SU-DHL-6 (cell line): ENCODE measurements around the gene TMEM240.

Source experiments
- H2AFZ ChIP-seq: fragments of 200-600 bp; sonication (generic); 2 replicates; pipeline ENCODE4 v1.6.1; 2014; ENCODE audit warnings: low read depth, mild to moderate bottlenecking, moderate library complexity, mixed read lengths, antibody characterized with exemption, low read length; ENCODE audit not compliant: severe bottlenecking
- H3F3A ChIP-seq: fragments of 200-600 bp; shearing (Covaris generic); 2 replicates; pipeline ENCODE4 v1.6.0; 2016; ENCODE audit warnings: antibody characterized with exemption, mild to moderate bottlenecking; ENCODE audit not compliant: insufficient read depth
- H3K27ac ChIP-seq: fragments of 200-600 bp; sonication (generic); 2 replicates; pipeline ENCODE4 v1.5.1; 2016; ENCODE audit warnings: low read depth, mild to moderate bottlenecking, low read length, moderate library complexity, mixed read lengths
- H3K27me3 ChIP-seq: fragments of 200-600 bp; sonication (generic), shearing (Covaris generic); 2 replicates; pipeline ENCODE4 v1.6.0; 2014; ENCODE audit warnings: mild to moderate bottlenecking, low read length
- H3K36me3 ChIP-seq: fragments of 200-600 bp; sonication (generic); 2 replicates; pipeline ENCODE4 v1.6.1; 2014; ENCODE audit warnings: mild to moderate bottlenecking, low read length, mixed read lengths
- H3K4me2 ChIP-seq: fragments of 300-600, 200-600 bp; shearing (Covaris generic), sonication (generic); 2 replicates; pipeline ENCODE4 v1.6.0; 2014; ENCODE audit warnings: low read length, low read depth, mild to moderate bottlenecking; ENCODE audit not compliant: poor library complexity, severe bottlenecking
- H3K4me3 ChIP-seq: fragments of 200-600 bp; sonication (generic); 2 replicates; pipeline ENCODE4 v1.5.1; 2014; ENCODE audit warnings: antibody characterized with exemption, low read length, mild to moderate bottlenecking, mixed read lengths; ENCODE audit not compliant: insufficient read depth, poor library complexity, severe bottlenecking
- H3K79me2 ChIP-seq: fragments of 200-600 bp; sonication (generic); 2 replicates; pipeline ENCODE4 v1.6.1; 2014; ENCODE audit warnings: mild to moderate bottlenecking, low read length, moderate library complexity; ENCODE audit not compliant: insufficient read depth
- H3K9ac ChIP-seq: fragments of 200-600 bp; sonication (generic); 2 replicates; pipeline ENCODE4 v1.7.0; 2014; ENCODE audit warnings: mild to moderate bottlenecking, low read length
- H3K9me2 ChIP-seq: fragments of 200-600 bp; sonication (generic); replicated peaks from 2 replicates; pipeline ENCODE4 v1.6.1; 2014; ENCODE audit warnings: low read length; ENCODE audit not compliant: insufficient read depth
- H3K9me3 ChIP-seq: fragments of 200-600 bp; sonication (generic); 2 replicates; pipeline ENCODE4 v1.6.1; 2014; ENCODE audit warnings: low read length, mixed read lengths; ENCODE audit not compliant: insufficient read depth
- H4K20me1 ChIP-seq: fragments of 200-600 bp; sonication (generic); 2 replicates; pipeline ENCODE4 v1.6.1; 2014; ENCODE audit warnings: low read depth, mild to moderate bottlenecking, antibody characterized with exemption, low read length, moderate library complexity, mixed read lengths
- CTCF ChIP-seq: fragments of 200-600 bp; sonication (generic); IDR thresholded peaks from one replicate; pipeline ENCODE4 v1.5.1; 2017; ENCODE audit warnings: antibody characterized with exemption, mild to moderate bottlenecking, low read length, moderate library complexity; ENCODE audit not compliant: insufficient read depth, poor library complexity, severe bottlenecking
- EZH2phosphoT487 ChIP-seq: fragments of 200-600 bp; sonication (generic), shearing (Covaris generic); conservative IDR thresholded peaks from 2 replicates; pipeline ENCODE4 v1.6.1; 2018; ENCODE audit warnings: mild to moderate bottlenecking, antibody characterized with exemption, low read length, moderate library complexity, mixed read lengths

Gene TMEM240

GRCh38 chr1:1567152-1567875 lies 26.9 kb upstream of the TMEM240 start:
- Histone ChIP-seq H3K4me3 (no peak overlapping the region), H4K20me1 (peaks cover 25% of the 10 kb centered on the region), H3K4me2 (no peak overlapping the region), H3K9ac (no peak overlapping the region), H3K9me2 (no peaks in the 10 kb centered on the region), H3K9me3 (no peaks in the 10 kb centered on the region), H2AFZ (no peak overlapping the region), H3F3A (no peaks in the 10 kb centered on the region), H3K79me2 (peaks cover 78% of the 10 kb centered on the region), H3K27ac (no peak overlapping the region), H3K36me3 (no peaks in the 10 kb centered on the region; the same call in 1 of the 2 replicates), H3K27me3 (no peaks in the 10 kb centered on the region)
- TF ChIP-seq EZH2phosphoT487 (no peak), CTCF (no peak)

GRCh38 chr1:1565340-1565739 lies 24.9 kb upstream of the TMEM240 start:
- TF ChIP-seq EZH2phosphoT487 (no peak), CTCF (no peak)
- Histone ChIP-seq H3K9me2 (no peaks in the 10 kb centered on the region), H3K9me3 (no peaks in the 10 kb centered on the region), H3K9ac (no peak overlapping the region), H3K36me3 (no peaks in the 10 kb centered on the region; the same call in 1 of the 2 replicates), H3K79me2 (peaks cover 60% of the 10 kb centered on the region), H3K4me2 (no peak overlapping the region), H3K27me3 (no peaks in the 10 kb centered on the region), H3K27ac (no peak overlapping the region), H3K4me3 (no peak overlapping the region), H2AFZ (no peak overlapping the region), H3F3A (no peaks in the 10 kb centered on the region), H4K20me1 (peaks cover 23% of the 10 kb centered on the region)

GRCh38 chr1:1564268-1564667 lies 23.8 kb upstream of the TMEM240 start:
- Histone ChIP-seq H2AFZ (no peak overlapping the region), H3K79me2 (peaks cover 49% of the 10 kb centered on the region), H3K9me3 (no peaks in the 10 kb centered on the region), H3F3A (no peaks in the 10 kb centered on the region), H3K27me3 (no peaks in the 10 kb centered on the region), H4K20me1 (peaks cover 15% of the 10 kb centered on the region; the same call in 1 of the 2 replicates), H3K36me3 (no peaks in the 10 kb centered on the region; the same call in 1 of the 2 replicates), H3K9ac (no peak overlapping the region), H3K27ac (no peak overlapping the region), H3K9me2 (no peaks in the 10 kb centered on the region), H3K4me3 (no peak overlapping the region), H3K4me2 (no peak overlapping the region)
- TF ChIP-seq CTCF (no peak), EZH2phosphoT487 (no peak)
